Endothelial cell of umbilical vein (primary cell): ENCODE measurements around the gene ERGIC1. TPM values are rescaled to one million over a fixed set of nuclear protein-coding genes. Genes with fewer than 3 reads are reported as not detected.

Experiments used
- BruUV-seq: library from RNA; stranded (reverse); fragments of 400-500 nt; replicated peaks from 2 replicates; lab custom pipeline; 2021; lab: Mats Ljungman, UMichigan
- CTCF ChIA-PET: fragments of 300-600, 350-600 bp; sonication (Branson Sonifier 250); formaldehyde crosslinking; loops from one replicate; lab custom pipeline; 2021; ENCODE audit warnings: antibody characterized with exemption, inconsistent platforms; lab: Charles Lee
- POLR2A ChIA-PET: fragments of 300-600, 350-600 bp; sonication (Branson Sonifier 250); formaldehyde crosslinking; loops from one replicate; lab custom pipeline; 2021; ENCODE audit warnings: antibody characterized with exemption, inconsistent platforms; lab: Charles Lee
- DNase-seq: peaks from one replicate; pipeline ENCODE4 v3.0.0-alpha.2; 2011; ENCODE audit warnings: low read depth, low spot score
- FAIRE-seq: peaks from 2 replicates; lab custom pipeline; 2011; peaks lifted over from hg19 to GRCh38; lab: Jason Lieb, UNC
- H2AFZ ChIP-seq: 2 replicates; pipeline ENCODE4 v1.6.0; 2012; ENCODE audit warnings: low read depth, low read length, control low read depth, inconsistent platforms
- H3K27ac ChIP-seq: 2 replicates; pipeline ENCODE4 v1.5.1; 2011; ENCODE audit warnings: low read depth, mild to moderate bottlenecking, control low read depth, low read length, moderate library complexity; ENCODE audit not compliant: insufficient read depth
- H3K27me3 ChIP-seq, 2 experiments: 2 replicates each; pipeline versions ENCODE4 v1.6.0 to v1.6.1; 2011; ENCODE audit warnings: low read length in 2 of 2, mixed read lengths in 1 of 2; ENCODE audit not compliant: control insufficient read depth in 2 of 2, insufficient read depth in 2 of 2
- H3K36me3 ChIP-seq, 2 experiments: 2 replicates in 1 of 2; 3 replicates in 1 of 2; pipeline ENCODE4 v1.5.1; 2011; ENCODE audit warnings: low read length in 2 of 2, mild to moderate bottlenecking in 1 of 2, moderate library complexity in 1 of 2; ENCODE audit not compliant: control insufficient read depth in 2 of 2, insufficient read depth in 2 of 2; ENCODE audit errors: extremely low read depth in 1 of 2
- H3K4me1 ChIP-seq: 3 replicates; pipeline ENCODE4 v1.5.1; 2011; ENCODE audit warnings: mild to moderate bottlenecking, low read length; ENCODE audit not compliant: control insufficient read depth, insufficient read depth; ENCODE audit errors: extremely low read depth
- H3K4me2 ChIP-seq: 2 replicates; pipeline ENCODE4 v1.6.1; 2011; ENCODE audit warnings: low read length, control low read depth, mixed read lengths; ENCODE audit not compliant: insufficient read depth
- H3K4me3 ChIP-seq, 3 experiments: fragments of 200-600 bp in 1 of 3; sonication (generic), shearing (Covaris generic) in 1 of 3; replicated peaks in 1 of 3; 2 replicates each; pipeline ENCODE4 v1.5.1; 2011 to 2016; ENCODE audit warnings: control low read depth in 3 of 3, low read length in 3 of 3, mild to moderate bottlenecking in 2 of 3, inconsistent platforms in 1 of 3, low read depth in 1 of 3, moderate library complexity in 1 of 3; ENCODE audit not compliant: insufficient read depth in 1 of 3
- H3K79me2 ChIP-seq: 2 replicates; pipeline ENCODE4 v1.6.0; 2012; ENCODE audit warnings: low read length, inconsistent platforms; ENCODE audit not compliant: control insufficient read depth, insufficient read depth
- H3K9ac ChIP-seq: replicated peaks from 2 replicates; pipeline ENCODE3; 2011; ENCODE audit warnings: low read length, control low read depth; ENCODE audit not compliant: insufficient read depth; ENCODE audit errors: extremely low read depth
- H3K9me1 ChIP-seq: replicated peaks from 3 replicates; pipeline ENCODE4 v1.6.0; 2011; ENCODE audit warnings: mild to moderate bottlenecking, low read length; ENCODE audit not compliant: control insufficient read depth, insufficient read depth; ENCODE audit errors: extremely low read depth
- H3K9me3 ChIP-seq: replicated peaks from 2 replicates; pipeline ENCODE4 v1.5.1; 2012; ENCODE audit warnings: low read length, inconsistent platforms; ENCODE audit not compliant: control insufficient read depth, insufficient read depth
- H4K20me1 ChIP-seq: replicated peaks from 2 replicates; pipeline ENCODE3; 2011; ENCODE audit warnings: mild to moderate bottlenecking, low read length; ENCODE audit not compliant: control insufficient read depth, insufficient read depth; ENCODE audit errors: extremely low read depth
- CTCF ChIP-seq, 2 donors: IDR thresholded peaks; 1 replicate in 1 of 2; 2 replicates in 1 of 2; pipeline ENCODE4 v1.5.1; 2011; ENCODE audit warnings: low read length in 2 of 2, mild to moderate bottlenecking in 2 of 2, moderate library complexity in 2 of 2, control low read depth in 1 of 2, inconsistent platforms in 1 of 2, low read depth in 1 of 2; ENCODE audit not compliant: insufficient read depth in 1 of 2; ENCODE audit errors: extremely low read depth in 1 of 2
- EZH2 ChIP-seq: IDR thresholded peaks from 2 replicates; pipeline ENCODE4 v1.6.1; 2012; ENCODE audit warnings: borderline replicate concordance, low read depth, mild to moderate bottlenecking, moderate library complexity, low read length, inconsistent platforms; ENCODE audit not compliant: severe bottlenecking
- FOS ChIP-seq: IDR thresholded peaks from 2 replicates; pipeline ENCODE4 v1.6.1; 2011; ENCODE audit warnings: mild to moderate bottlenecking, low read length, moderate library complexity, borderline replicate concordance; ENCODE audit not compliant: insufficient read depth
- GATA2 ChIP-seq: IDR thresholded peaks from 2 replicates; pipeline ENCODE4 v1.7.0; 2011; ENCODE audit warnings: low read depth, mild to moderate bottlenecking, moderate library complexity, mixed read lengths, low read length; ENCODE audit not compliant: insufficient read length, insufficient read depth
- JUN ChIP-seq: IDR thresholded peaks from 2 replicates; pipeline ENCODE4 v1.6.1; 2011; ENCODE audit warnings: borderline replicate concordance, low read depth; ENCODE audit not compliant: insufficient read length, insufficient read depth
- MAX ChIP-seq: IDR thresholded peaks from 2 replicates; pipeline ENCODE4 v1.6.1; 2011; ENCODE audit not compliant: insufficient read depth, insufficient read length
- MYC ChIP-seq: IDR thresholded peaks from one replicate; pipeline ENCODE4 v1.6.1; 2011; ENCODE audit warnings: mild to moderate bottlenecking, low read depth, low read length
- POLR2A ChIP-seq: IDR thresholded peaks from 2 replicates; pipeline ENCODE4 v1.6.1; 2012; ENCODE audit warnings: low read depth, mild to moderate bottlenecking, control low read depth, low read length
- POLR2AphosphoS5 ChIP-seq: IDR thresholded peaks from 2 replicates; pipeline ENCODE4 v1.6.1; 2012; ENCODE audit warnings: low read depth, mild to moderate bottlenecking, control low read depth, low read length, moderate library complexity; ENCODE audit not compliant: insufficient read depth
- dilution Hi-C: fragments of 300-500 bp; cut with MboI; formaldehyde crosslinking; loops from one replicate; pipeline ENCODE4 v1.15.0; 2019; ENCODE audit warnings: low sequenced_read_pairs; ENCODE audit not compliant: extremely low pct_ligation_motif_present
- intact Hi-C: fragments of 100-400 bp; cut with micrococcal nuclease; formaldehyde crosslinking; loops from one replicate; pipeline ENCODE4 v1.10.0; 2022
- polyA plus RNA-seq, 4 experiments: library from polyadenylated mRNA; depleted of rRNA in 3 of 4; stranded (reverse) in 3 of 4; unstranded in 1 of 4; fragments of >200 nt; gene quantifications; 2 replicates each; pipeline versions ENCODE4 v1.2.1 to v1.2.3, GENCODE V29; 2011 to 2012; ENCODE audit warnings: missing spikeins in 1 of 4
- total RNA-seq: library from RNA; stranded (reverse); gene quantifications from 2 replicates; pipeline ENCODE4 v1.2.3, GENCODE V29; 2021

ERGIC1 gene
- total and polyA plus RNA-seq, 2 donors (not counting 3 experiments of a cell fraction or from before 2014, with no cell fraction given): 105 to 109 TPM

- Histone ChIP-seq H3K4me1 (no peaks in the 10 kb centered on the region), H3K4me3 (no peak overlapping the region), H3K79me2 (peaks cover 35% of the 10 kb centered on the region), H3K9ac (no peak overlapping the region), H3K36me3 (peaks cover 4 to 12% of the 10 kb centered on the region in 2 experiments), H3K9me1 (no peaks in the 10 kb centered on the region), H2AFZ (no peak overlapping the region), H4K20me1 (no peaks in the 10 kb centered on the region), H3K27ac (no peak overlapping the region), H3K4me2 (no peak overlapping the region), H3K9me3 (no peaks in the 10 kb centered on the region), H3K27me3 (no peaks in the 10 kb centered on the region)
- intact Hi-C loops (no loop called here), dilution Hi-C loops (no loop called here)
- FAIRE-seq: no peak
- BruUV-seq: no TSS peak
- no peak for DNase-seq
- TF ChIP-seq JUN (no peak), POLR2AphosphoS5 (no peak), MYC (no peak), POLR2A (no peak), EZH2 (no peak), FOS (no peak), MAX (no peak), CTCF (IDR thresholded peaks at IDR 0.05; ENCODE audit: extremely low read depth in 1 of 2, insufficient read depth in 1 of 2, low read depth in 1 of 2, low read length in 2 of 2) (no peak), GATA2 (no peak)
- POLR2A ChIA-PET: no interaction called here
- CTCF ChIA-PET: interaction anchor here (1.2 kb wide), 2 partner anchors 11 to 287 kb away, joined by 3 to 7 read pairs; partner anchors contain the start of gene ATP6V0E1
These were observed 160.4 kb downstream of the ERGIC1 start for GRCh38 chr5:172994405-172994804.
